MM.1S (cell line): ENCODE measurements around the gene SEMA4B.

Experiments
- CTCF ChIP-seq: fragments of 300-600 bp; sonication (generic); IDR thresholded peaks from 2 replicates; pipeline ENCODE4 v1.5.1; 2016; ENCODE audit warnings: antibody characterized with exemption, low read length, mixed read lengths
- EZH2 ChIP-seq: fragments of 300-600 bp; sonication (generic); optimal IDR thresholded peaks from 2 replicates; pipeline ENCODE3; 2017; ENCODE audit warnings: low read depth, mild to moderate bottlenecking, antibody characterized with exemption, low read length, mixed read lengths

GRCh38 chr15:90227816-90228772 is 27.0 kb downstream of the SEMA4B start:
- TF ChIP-seq CTCF: no peak
- no peak for TF ChIP-seq EZH2
